ENCODE data around the gene PSENEN.

DNA sequence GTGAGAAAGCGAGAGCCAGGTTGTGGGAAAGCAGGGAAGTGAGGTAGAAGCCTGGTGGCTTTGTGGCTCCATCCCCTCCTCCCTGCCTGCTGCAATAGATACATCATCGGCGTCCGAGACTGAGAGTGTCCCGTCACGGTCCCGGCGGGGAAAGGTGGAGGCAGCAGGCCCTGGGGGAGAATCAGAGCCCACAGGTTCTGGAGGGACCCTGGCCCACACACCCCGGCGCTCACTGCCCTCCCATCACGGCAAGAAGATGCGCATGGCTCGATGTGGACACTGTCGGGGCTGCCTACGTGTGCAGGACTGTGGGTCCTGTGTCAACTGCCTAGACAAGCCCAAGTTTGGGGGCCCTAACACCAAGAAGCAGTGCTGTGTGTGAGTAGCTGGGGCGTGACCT lies 22.6 kb upstream of the PSENEN start:
- TF ChIP-seq, protein P1, sequence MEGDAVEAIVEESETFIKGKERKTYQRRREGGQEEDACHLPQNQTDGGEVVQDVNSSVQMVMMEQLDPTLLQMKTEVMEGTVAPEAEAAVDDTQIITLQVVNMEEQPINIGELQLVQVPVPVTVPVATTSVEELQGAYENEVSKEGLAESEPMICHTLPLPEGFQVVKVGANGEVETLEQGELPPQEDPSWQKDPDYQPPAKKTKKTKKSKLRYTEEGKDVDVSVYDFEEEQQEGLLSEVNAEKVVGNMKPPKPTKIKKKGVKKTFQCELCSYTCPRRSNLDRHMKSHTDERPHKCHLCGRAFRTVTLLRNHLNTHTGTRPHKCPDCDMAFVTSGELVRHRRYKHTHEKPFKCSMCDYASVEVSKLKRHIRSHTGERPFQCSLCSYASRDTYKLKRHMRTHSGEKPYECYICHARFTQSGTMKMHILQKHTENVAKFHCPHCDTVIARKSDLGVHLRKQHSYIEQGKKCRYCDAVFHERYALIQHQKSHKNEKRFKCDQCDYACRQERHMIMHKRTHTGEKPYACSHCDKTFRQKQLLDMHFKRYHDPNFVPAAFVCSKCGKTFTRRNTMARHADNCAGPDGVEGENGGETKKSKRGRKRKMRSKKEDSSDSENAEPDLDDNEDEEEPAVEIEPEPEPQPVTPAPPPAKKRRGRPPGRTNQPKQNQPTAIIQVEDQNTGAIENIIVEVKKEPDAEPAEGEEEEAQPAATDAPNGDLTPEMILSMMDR (IDR thresholded peaks at IDR 0.05; ENCODE audit: insufficient read depth, low read length, poor library complexity, severe bottlenecking) = no peak
- TF ChIP-seq EZH2phosphoT487 (conservative IDR thresholded peaks at IDR 0.05; ENCODE audit: low read length) = no peak
